ENCODE results near the gene RUNDC1.
A peak's percentile ranks its signal among the peaks of the same experiment; 100 is the strongest.

RUNDC1 gene

GRCh38 chr17:43019418-43019817 lies 39.1 kb downstream of the RUNDC1 start:
- no peak for DNase-seq (ENCODE audit: low spot score)

DNA sequence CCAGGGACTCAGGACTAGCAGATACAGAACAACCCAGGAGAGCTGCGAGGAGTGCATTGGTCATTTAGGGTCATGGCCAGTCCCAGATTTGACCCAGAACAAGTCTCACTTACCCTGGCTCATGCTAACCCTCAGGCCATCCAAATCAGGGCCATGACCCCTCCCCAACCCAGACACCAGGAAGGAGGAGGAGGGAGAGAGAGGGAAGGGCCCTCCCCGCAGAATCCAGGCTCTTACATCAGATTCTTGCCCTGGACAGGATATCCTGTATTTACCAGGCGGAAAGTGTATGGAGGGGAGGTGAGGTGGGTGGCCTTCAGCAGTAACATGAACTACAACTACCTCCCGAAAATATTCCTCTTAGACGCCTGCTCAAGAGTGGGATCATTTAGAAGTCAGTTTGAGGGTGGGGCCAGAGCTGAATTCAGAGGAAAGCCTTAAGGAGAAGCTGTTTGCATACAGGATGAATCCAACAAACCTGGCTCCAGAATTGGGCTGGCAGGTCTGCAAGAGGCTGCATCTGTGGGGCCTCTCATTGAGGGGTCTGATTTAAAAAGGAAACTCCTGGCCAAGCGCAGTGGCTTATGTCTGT lies 39.8 kb downstream of the RUNDC1 start:
- no peak for DNase-seq (ENCODE audit: low spot score)

DNA sequence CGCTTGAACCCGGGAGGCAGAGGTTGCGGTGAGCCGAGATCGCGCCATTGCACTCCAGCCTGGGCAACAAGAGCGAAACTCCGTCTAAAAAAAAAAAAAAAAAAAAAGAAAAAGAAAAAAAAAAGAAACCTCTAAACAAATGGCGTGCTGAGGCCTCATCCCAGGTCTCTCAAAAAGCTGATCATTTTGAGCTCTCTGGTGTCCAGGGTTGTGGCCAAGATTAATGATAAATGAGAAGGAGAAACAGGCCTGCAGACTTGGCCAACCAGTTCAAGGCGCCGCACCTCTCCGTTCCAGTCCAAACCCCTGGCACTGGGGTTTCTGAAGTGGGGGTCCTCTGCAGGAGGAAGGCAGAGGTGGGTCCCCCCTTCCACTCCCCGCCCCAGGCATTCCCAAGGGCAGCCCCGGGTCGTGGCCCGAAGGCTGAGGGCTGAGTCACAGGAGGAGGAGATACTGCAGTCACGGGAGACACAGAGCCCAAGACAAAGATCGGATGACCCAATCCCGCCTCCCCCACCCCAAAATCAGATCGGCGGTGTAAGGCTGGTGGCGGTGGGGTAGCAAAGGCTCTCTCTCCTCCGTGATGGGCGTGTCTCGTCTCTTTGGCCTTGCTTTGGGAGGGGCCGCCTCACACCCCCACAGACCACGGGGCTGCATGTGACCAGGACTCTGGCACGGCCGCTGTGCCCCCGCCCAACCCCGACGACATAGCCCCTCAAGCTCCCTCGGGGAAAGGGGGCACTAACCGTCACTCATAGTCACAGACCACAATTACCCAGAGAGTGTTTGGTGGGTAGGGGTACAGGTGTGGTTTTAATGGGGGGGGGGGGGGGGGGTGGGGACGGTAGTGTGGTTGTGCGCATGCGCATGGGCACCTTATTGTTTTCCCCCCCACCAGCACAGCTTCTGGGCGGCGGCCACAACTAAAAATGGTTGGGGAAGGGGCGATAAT lies 40.7 kb downstream of the RUNDC1 start:
- DNase-seq (ENCODE audit: low spot score), result no peak

- peak; percentile 56 for DNase-seq (ENCODE audit: low spot score)
These were observed 41.6 kb downstream of the RUNDC1 start, which contains the start of gene VAT1 for GRCh38 chr17:43021741-43022512. Gene VAT1 (minus strand): TSS chr17:43022385. CDS start chr17:43022322, 63 bp downstream.

DNA sequence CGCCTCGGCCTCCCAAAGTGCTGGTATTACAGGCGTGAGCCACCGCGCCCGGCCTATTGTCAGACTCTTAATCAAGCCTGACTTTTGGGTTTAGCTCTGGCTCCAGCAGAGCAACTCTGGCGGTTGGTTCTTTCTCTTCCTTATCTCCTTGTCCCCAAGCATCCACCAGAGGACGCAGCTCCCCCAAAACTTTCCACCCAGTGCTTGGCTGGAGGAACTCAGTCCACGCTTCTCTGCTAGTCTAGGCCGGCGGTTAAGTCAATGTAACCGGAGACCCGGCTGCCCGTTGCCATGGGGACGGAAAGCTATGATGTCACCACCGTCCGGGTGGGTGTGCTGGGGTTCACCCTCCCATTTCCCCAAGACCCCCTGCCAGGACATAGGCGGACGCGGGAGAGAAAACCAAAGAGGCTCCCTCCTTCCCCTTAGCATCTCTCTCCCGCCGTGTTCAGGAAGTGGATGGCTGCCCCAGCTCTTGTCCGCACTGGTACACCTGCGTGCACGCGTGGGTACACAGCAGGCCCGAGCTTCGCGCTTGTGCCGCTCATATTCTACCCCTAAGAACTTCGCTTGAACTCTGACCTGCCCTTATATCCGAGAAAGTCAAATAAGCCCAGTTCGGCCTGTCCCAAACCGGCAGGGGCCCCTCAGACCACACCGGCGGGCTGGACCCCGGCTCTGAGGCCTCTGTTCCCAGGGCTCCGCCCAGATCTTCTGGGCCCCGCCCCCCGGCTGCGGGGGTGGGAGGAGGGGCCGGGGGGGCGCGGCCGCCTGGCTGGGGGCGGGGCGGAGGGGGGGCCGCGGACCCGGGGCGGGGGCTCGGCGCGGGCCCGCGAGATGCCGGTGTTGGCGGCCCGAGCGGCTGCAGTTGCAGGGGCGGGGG lies 44.3 kb downstream of the RUNDC1 start, which contains the start of gene RND2:
Gene RND2 (plus strand): TSS at position 825 of the 883 bp plus-strand sequence. CDS start 117 bp downstream, outside the sequence.
- peak; percentile 71 for DNase-seq (ENCODE audit: low spot score)

- no peak for DNase-seq (ENCODE audit: low spot score)
These were observed 44.9 kb downstream of the RUNDC1 start for GRCh38 chr17:43025290-43025657.

GRCh38 chr17:43025766-43026537 lies 45.6 kb downstream of the RUNDC1 start:
- DNase-seq (ENCODE audit: low spot score), result no peak

DNA sequence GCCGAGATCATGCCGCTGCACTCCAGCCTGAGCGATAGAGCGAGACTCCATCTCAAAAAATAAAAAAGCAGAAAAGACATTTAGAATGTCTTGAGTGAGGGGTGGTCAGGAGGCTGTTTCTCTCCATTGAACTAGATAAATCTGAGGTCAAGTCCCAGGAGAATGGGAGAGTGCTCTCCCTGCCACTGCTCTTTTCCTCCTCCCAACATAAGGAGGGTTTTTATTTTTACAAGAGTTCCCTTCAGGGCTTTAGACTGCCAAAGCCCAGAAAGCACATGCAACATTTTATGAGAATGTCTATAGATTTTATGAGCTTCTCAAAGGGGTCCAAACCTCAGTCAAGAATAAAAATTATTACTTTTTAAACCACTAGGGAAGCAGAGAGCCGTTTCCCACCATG lies 46.2 kb downstream of the RUNDC1 start:
- DNase-seq (ENCODE audit: low spot score), result no peak

- no peak for DNase-seq (ENCODE audit: low spot score)
These were observed 47.0 kb downstream of the RUNDC1 start for GRCh38 chr17:43027091-43028032.

DNA sequence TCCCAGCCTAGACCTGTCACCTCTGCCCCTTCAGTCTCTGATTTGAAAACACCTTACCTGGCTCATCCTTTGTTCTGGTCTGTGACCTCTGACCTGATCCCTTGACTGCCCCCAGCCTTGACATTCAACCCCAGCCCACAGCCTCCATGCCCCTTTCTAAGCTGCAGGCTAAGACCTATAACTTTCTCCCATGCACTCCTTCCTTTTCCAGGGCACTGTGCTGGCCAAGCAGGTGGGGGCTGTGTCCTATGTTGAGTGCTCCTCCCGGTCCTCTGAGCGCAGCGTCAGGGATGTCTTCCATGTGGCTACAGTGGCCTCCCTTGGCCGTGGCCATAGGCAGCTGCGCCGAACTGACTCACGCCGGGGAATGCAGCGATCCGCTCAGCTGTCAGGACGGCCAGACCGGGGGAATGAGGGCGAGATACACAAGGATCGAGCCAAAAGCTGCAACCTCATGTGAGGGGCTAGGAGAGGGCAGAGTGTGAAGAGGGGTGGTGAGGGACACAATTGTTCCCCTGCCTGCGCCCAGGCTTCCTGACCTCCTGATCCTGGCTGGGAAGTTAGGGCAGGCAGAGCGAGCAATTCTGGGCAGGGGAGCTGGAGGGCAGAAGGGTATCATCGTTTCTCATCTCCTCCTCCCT lies 48.0 kb downstream of the RUNDC1 start:
- DNase-seq (ENCODE audit: low spot score), result no peak

- DNase-seq (ENCODE audit: low spot score), result no peak
These were observed 49.9 kb downstream of the RUNDC1 start for GRCh38 chr17:43030137-43030767.

GRCh38 chr17:43031666-43032065 lies 51.3 kb downstream of the RUNDC1 start:
- DNase-seq (ENCODE audit: low spot score), result no peak

DNA sequence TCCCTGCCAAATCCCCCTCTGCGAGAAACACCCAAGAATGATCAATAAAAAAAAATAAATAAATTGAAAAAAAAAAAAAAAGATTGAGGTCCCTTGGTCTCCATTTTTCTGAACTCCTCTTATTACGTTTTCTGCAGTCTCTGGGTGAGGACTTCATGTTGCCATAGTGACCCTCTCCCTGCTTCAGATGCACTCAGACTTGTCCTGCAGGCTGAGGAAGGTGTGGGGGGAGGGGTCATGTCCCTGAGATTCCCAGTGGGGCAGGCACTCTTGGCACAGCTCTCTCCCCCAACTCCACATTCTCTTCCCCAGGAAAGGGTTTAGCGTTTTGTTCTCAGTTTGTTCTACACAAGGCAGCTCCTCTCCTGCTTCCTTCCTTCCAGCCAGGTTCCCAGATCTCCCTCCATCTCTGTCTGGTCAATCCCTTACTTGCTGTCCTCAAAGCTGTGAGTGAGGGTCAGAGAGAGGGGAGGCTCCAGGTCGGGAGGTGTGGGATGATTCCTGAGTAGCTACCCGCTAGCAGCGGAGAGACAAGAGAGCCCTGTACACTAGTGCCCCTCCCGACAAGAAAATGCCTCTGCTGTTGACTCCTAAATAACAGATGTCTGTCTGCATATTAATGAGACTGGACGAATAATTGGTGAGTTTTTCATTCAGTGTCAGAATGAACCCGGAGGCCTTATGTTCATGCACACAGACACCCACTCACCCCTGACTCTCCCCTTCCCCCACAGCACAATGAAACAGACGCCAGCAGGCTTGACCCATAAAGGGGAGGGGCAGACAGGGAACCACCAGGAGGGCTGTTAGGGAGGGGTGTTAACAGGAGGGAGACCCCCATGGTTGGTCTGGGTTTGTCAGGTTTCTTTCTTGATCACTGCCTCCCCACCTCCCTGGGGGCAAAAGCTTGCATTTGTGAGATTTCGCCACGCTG lies 53.9 kb downstream of the RUNDC1 start:
- no peak for DNase-seq (ENCODE audit: low spot score)

DNA sequence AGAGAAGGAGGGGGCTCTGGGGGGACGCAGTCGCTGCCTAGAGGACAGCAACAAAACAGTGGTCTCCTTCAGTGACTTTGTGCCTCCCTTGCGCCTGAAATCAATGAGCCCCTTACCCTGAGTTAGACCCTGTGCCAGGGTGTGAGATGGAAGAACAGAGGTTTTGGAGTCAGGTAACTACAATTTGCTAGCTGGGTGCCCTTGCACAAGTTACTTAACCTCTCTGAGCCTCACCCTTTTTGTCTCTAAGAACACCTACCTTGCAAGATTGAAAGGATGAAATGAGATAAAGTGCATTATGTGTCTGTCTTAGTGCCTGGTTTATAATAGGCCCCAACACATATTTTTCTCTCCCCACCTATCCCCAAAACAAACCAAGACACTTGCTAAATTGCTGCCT lies 54.5 kb downstream of the RUNDC1 start:
- DNase-seq (ENCODE audit: low spot score), result no peak

- no peak for DNase-seq (ENCODE audit: low spot score)
These were observed 59.3 kb downstream of the RUNDC1 start for GRCh38 chr17:43039646-43040045.

DNA sequence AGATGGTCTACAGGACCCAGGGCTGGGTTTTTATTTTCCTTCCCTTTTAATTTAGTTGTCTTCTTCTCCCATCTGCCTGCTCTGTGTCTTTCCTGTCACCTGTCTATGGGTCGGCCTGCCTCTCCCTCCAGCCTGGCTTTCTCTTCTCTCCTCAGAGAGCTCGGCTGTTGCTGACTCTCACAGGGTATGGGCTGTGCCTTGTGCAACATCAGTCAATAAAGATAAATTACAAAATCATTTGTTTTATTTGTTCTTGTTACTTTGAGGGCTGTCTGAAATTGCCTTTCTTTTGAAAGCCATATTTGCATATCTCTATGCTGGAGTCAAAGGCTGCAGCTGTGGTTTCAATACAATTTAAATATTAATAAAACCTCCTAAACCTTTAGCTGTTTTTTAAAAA lies 60.3 kb downstream of the RUNDC1 start:
- DNase-seq (ENCODE audit: low spot score), result no peak

- no peak for DNase-seq (ENCODE audit: low spot score)
These were observed 61.8 kb downstream of the RUNDC1 start for GRCh38 chr17:43042025-43042628.
